H1 (cell line): ENCODE measurements around the gene OLA1. TPM values are rescaled to one million over a fixed set of nuclear protein-coding genes. Genes with fewer than 3 reads are reported as not detected.

Experiments used
- CTCF ChIA-PET: fragments of 300-600 bp; sonication (Branson Sonifier 250); formaldehyde crosslinking; loops from one replicate; lab custom pipeline; 2021; ENCODE audit not compliant: partially characterized antibody; lab: Charles Lee
- POLR2A ChIA-PET: fragments of 300-600 bp; sonication (Branson Sonifier 250); formaldehyde crosslinking; loops from one replicate; lab custom pipeline; 2021; ENCODE audit warnings: inconsistent platforms; ENCODE audit not compliant: partially characterized antibody; lab: Charles Lee
- DNase-seq, 2 experiments: peaks; one replicate each; pipeline versions ENCODE4 v3.0.0 to v3.0.0-alpha.2; 2010 to 2022; ENCODE audit warnings: low spot score in 2 of 2, low read depth in 1 of 2, mixed read lengths in 1 of 2
- FAIRE-seq: peaks from 2 replicates; lab custom pipeline; 2011; peaks lifted over from hg19 to GRCh38; lab: Jason Lieb, UNC
- H2AFZ ChIP-seq: 2 replicates; pipeline ENCODE4 v1.8.1; 2012; ENCODE audit warnings: low read length, inconsistent platforms
- H2AK5ac ChIP-seq: 2 replicates; pipeline ENCODE4 v1.6.1; 2013; ENCODE audit warnings: low read depth, low read length
- H2BK120ac ChIP-seq: replicated peaks from 2 replicates; pipeline ENCODE3; 2013; ENCODE audit warnings: low read depth, low read length, inconsistent platforms
- H2BK12ac ChIP-seq: 2 replicates; pipeline ENCODE4 v1.6.1; 2013; ENCODE audit warnings: low read depth, low read length
- H2BK15ac ChIP-seq: 2 replicates; pipeline ENCODE4 v1.6.1; 2013; ENCODE audit warnings: low read length
- H2BK20ac ChIP-seq: 2 replicates; pipeline ENCODE4 v1.6.1; 2013; ENCODE audit warnings: low read length
- H2BK5ac ChIP-seq: 2 replicates; pipeline ENCODE4 v1.6.1; 2013; ENCODE audit warnings: low read depth, low read length
- H3K14ac ChIP-seq: 2 replicates; pipeline ENCODE4 v1.6.1; 2013; ENCODE audit warnings: inconsistent platforms; ENCODE audit not compliant: insufficient read length
- H3K18ac ChIP-seq: 2 replicates; pipeline ENCODE4 v1.6.1; 2013; ENCODE audit warnings: low read length; ENCODE audit errors: extremely low read depth
- H3K23ac ChIP-seq: 2 replicates; pipeline ENCODE4 v1.6.1; 2013; ENCODE audit warnings: inconsistent platforms; ENCODE audit not compliant: insufficient read length
- H3K23me2 ChIP-seq: 2 replicates; pipeline ENCODE4 v1.6.1; 2013; ENCODE audit warnings: low read depth, low read length
- H3K27ac ChIP-seq: 2 replicates; pipeline ENCODE4 v1.6.1; 2011; ENCODE audit warnings: low read depth, low read length, inconsistent platforms
- H3K27me3 ChIP-seq, 4 experiments: replicated peaks in 1 of 4; 1 replicate in 1 of 4; 2 replicates in 3 of 4; pipeline versions ENCODE4 v1.6.1 to v1.8.1; 2011 to 2013; ENCODE audit warnings: low read length in 3 of 4, mild to moderate bottlenecking in 3 of 4, inconsistent platforms in 2 of 4, mixed read lengths in 2 of 4, moderate library complexity in 1 of 4; ENCODE audit not compliant: control insufficient read depth in 3 of 4, insufficient read depth in 3 of 4; ENCODE audit errors: extremely low read depth in 1 of 4
- H3K36me3 ChIP-seq, 4 experiments: 2 replicates each; pipeline versions ENCODE4 v1.6.1 to v1.8.1; 2011 to 2013; ENCODE audit warnings: mild to moderate bottlenecking in 4 of 4, low read length in 3 of 4, moderate library complexity in 2 of 4, control low read depth in 1 of 4, inconsistent platforms in 1 of 4; ENCODE audit not compliant: insufficient read depth in 4 of 4, control insufficient read depth in 2 of 4
- H3K4ac ChIP-seq: replicated peaks from 2 replicates; pipeline ENCODE3; 2013; ENCODE audit warnings: low read length, low read depth, mixed read lengths, inconsistent platforms; ENCODE audit not compliant: insufficient read length
- H3K4me1 ChIP-seq, 4 experiments: replicated peaks in 1 of 4; 1 replicate in 1 of 4; 2 replicates in 3 of 4; pipeline versions ENCODE4 v1.6.1 to v1.8.1; 2011 to 2013; ENCODE audit warnings: low read length in 3 of 4, inconsistent platforms in 2 of 4, mixed read lengths in 1 of 4; ENCODE audit not compliant: insufficient read depth in 4 of 4, control insufficient read depth in 3 of 4
- H3K4me2 ChIP-seq, 2 experiments: 2 replicates each; pipeline versions ENCODE4 v1.6.1 to v1.8.1; 2011 to 2013; ENCODE audit warnings: low read depth in 2 of 2, low read length in 2 of 2, control low read depth in 1 of 2, inconsistent platforms in 1 of 2, mild to moderate bottlenecking in 1 of 2; ENCODE audit not compliant: insufficient read depth in 1 of 2
- H3K4me3 ChIP-seq, 4 experiments: fragments of 200-600, 300-600 bp in 1 of 4; sonication (generic), shearing (Covaris generic), sonication (Bioruptor Twin) in 1 of 4; 2 replicates each; pipeline versions ENCODE4 v1.5.1 to v1.8.1; 2011 to 2016; ENCODE audit warnings: low read length in 4 of 4, low read depth in 3 of 4, control low read depth in 2 of 4, inconsistent platforms in 2 of 4, mild to moderate bottlenecking in 2 of 4, mixed read lengths in 1 of 4, moderate library complexity in 1 of 4; ENCODE audit not compliant: insufficient read depth in 2 of 4; ENCODE audit errors: extremely low read depth in 1 of 4
- H3K56ac ChIP-seq: replicated peaks from 2 replicates; pipeline ENCODE3; 2013; ENCODE audit warnings: low read depth, mild to moderate bottlenecking, mixed read lengths, low read length, inconsistent platforms; ENCODE audit not compliant: insufficient read length
- H3K79me1 ChIP-seq: 2 replicates; pipeline ENCODE4 v1.6.1; 2013; ENCODE audit warnings: low read depth, low read length, control low read depth
- H3K79me2 ChIP-seq, 2 experiments: 2 replicates each; pipeline versions ENCODE4 v1.6.1 to v1.8.1; 2012 to 2013; ENCODE audit warnings: low read length in 2 of 2, mild to moderate bottlenecking in 2 of 2, inconsistent platforms in 1 of 2; ENCODE audit not compliant: insufficient read depth in 2 of 2, control insufficient read depth in 1 of 2
- H3K9ac ChIP-seq, 4 experiments: replicated peaks in 1 of 4; 1 replicate in 1 of 4; 2 replicates in 3 of 4; pipeline versions ENCODE4 v1.6.1 to v1.8.1; 2011 to 2013; ENCODE audit warnings: low read depth in 3 of 4, low read length in 3 of 4, control low read depth in 2 of 4, mild to moderate bottlenecking in 2 of 4, moderate library complexity in 2 of 4, inconsistent platforms in 1 of 4; ENCODE audit errors: extremely low read depth in 1 of 4
- H3K9me3 ChIP-seq, 2 experiments: 2 replicates each; pipeline versions ENCODE4 v1.6.1 to v1.8.1; 2012 to 2013; ENCODE audit warnings: mild to moderate bottlenecking in 2 of 2, moderate library complexity in 2 of 2, control low read depth in 1 of 2, inconsistent platforms in 1 of 2, low read depth in 1 of 2, low read length in 1 of 2, mixed read lengths in 1 of 2; ENCODE audit not compliant: insufficient read depth in 2 of 2
- H4K20me1 ChIP-seq, 2 experiments: replicated peaks in 1 of 2; 2 replicates each; pipeline versions ENCODE3 to v1.8.1; 2011 to 2013; ENCODE audit warnings: inconsistent platforms in 2 of 2, low read length in 2 of 2, mild to moderate bottlenecking in 1 of 2; ENCODE audit not compliant: insufficient read depth in 2 of 2, control insufficient read depth in 1 of 2
- H4K5ac ChIP-seq: 2 replicates; pipeline ENCODE4 v1.6.1; 2013; ENCODE audit warnings: low read length, low read depth, mixed read lengths, inconsistent platforms; ENCODE audit not compliant: insufficient read length
- H4K8ac ChIP-seq: 2 replicates; pipeline ENCODE4 v1.8.0; 2013; ENCODE audit warnings: mild to moderate bottlenecking, moderate library complexity, low read length, inconsistent platforms; ENCODE audit not compliant: insufficient read depth; ENCODE audit errors: extremely low read depth
- H4K91ac ChIP-seq: replicated peaks from 2 replicates; pipeline ENCODE3; 2013; ENCODE audit warnings: low read length, mixed read lengths, inconsistent platforms; ENCODE audit not compliant: insufficient read length
- GABPA ChIP-seq: IDR thresholded peaks from 2 replicates; pipeline ENCODE4 v1.6.1; 2011; ENCODE audit warnings: mild to moderate bottlenecking, low read length, moderate library complexity, borderline replicate concordance; ENCODE audit not compliant: insufficient read depth
- JUN ChIP-seq: IDR thresholded peaks from 2 replicates; pipeline ENCODE4 v1.6.1; 2011; ENCODE audit warnings: low read depth, mild to moderate bottlenecking, improper control_type of control experiment, low read length
- POLR2AphosphoS5 ChIP-seq: IDR thresholded peaks from 2 replicates; pipeline ENCODE4 v1.6.1; 2011; ENCODE audit warnings: low read depth, low read length
- SIX5 ChIP-seq: IDR thresholded peaks from 2 replicates; pipeline ENCODE4 v1.6.1; 2011; ENCODE audit warnings: mild to moderate bottlenecking, low read depth, low read length
- SP2 ChIP-seq: IDR thresholded peaks from 2 replicates; pipeline ENCODE4 v1.6.1; 2012; ENCODE audit warnings: mild to moderate bottlenecking, low read length, inconsistent platforms
- TAF1 ChIP-seq: IDR thresholded peaks from 2 replicates; pipeline ENCODE4 v1.6.1; 2011; ENCODE audit warnings: mild to moderate bottlenecking, low read depth, low read length
- YY1 ChIP-seq: IDR thresholded peaks from 2 replicates; pipeline ENCODE4 v1.6.1; 2011; ENCODE audit warnings: low read depth, mild to moderate bottlenecking, low read length
- ZNF274 ChIP-seq: IDR thresholded peaks from 2 replicates; pipeline ENCODE4 v1.7.0; 2012; ENCODE audit warnings: low read length, borderline replicate concordance; ENCODE audit errors: extremely low read depth
- WGBS, 2 experiments: shearing (Covaris generic) in 1 of 2; methylation state at CpG; one replicate each; pipeline versions ENCODE4 v1.1.6 to v1.1.7; 2013 to 2015; ENCODE audit warnings: low lambda C conversion rate in 2 of 2, mixed read lengths in 2 of 2, inconsistent platforms in 1 of 2, low coverage in 1 of 2, missing lambda C conversion rate in 1 of 2; ENCODE audit not compliant: insufficient replicate concordance in 2 of 2, insufficient coverage in 1 of 2, insufficient read length in 1 of 2; ENCODE audit errors: extremely low coverage in 1 of 2, missing lambda C conversion rate in 1 of 2; 5-methylcytosine and 5-hydroxymethylcytosine counted together
- polyA plus RNA-seq, 7 experiments: library from polyadenylated mRNA; depleted of rRNA in 3 of 7; stranded (reverse) in 5 of 7; unstranded in 2 of 7; fragments of >200 nt in 5 of 7; fragments of 200-250 nt in 2 of 7; gene quantifications; 1 replicate in 5 of 7; 2 replicates in 1 of 7; 4 replicates in 1 of 7; pipeline versions ENCODE4 v1.2.1 to v1.2.3, GENCODE V29; 2011 to 2013; ENCODE audit warnings: missing spikeins in 2 of 7, mixed read lengths in 2 of 7
- total RNA-seq: library from RNA; stranded (reverse); fragmentation: NEBNext Ultra II Directional; extraction: Animal tissue kit (Norgen Biotek cat#: 25700); gene quantifications from 2 replicates; pipeline ENCODE4 v1.2.1, GENCODE V29; 2021
- TF ChIP-seq, protein P1 (sequence below): IDR thresholded peaks from 2 replicates; pipeline ENCODE4 v1.6.1; 2012; ENCODE audit warnings: inconsistent platforms
- TF ChIP-seq, protein P2 (sequence below): IDR thresholded peaks from 2 replicates; pipeline ENCODE4 v1.6.1; 2011; ENCODE audit warnings: low read depth, mild to moderate bottlenecking, low read length; ENCODE audit not compliant: insufficient read depth

OLA1 gene
- total and polyA plus RNA-seq, 2 of the 8 experiments (the other 6 are each of a cell fraction or from before 2014, with no cell fraction given) = 39.3 to 158 TPM

DNA sequence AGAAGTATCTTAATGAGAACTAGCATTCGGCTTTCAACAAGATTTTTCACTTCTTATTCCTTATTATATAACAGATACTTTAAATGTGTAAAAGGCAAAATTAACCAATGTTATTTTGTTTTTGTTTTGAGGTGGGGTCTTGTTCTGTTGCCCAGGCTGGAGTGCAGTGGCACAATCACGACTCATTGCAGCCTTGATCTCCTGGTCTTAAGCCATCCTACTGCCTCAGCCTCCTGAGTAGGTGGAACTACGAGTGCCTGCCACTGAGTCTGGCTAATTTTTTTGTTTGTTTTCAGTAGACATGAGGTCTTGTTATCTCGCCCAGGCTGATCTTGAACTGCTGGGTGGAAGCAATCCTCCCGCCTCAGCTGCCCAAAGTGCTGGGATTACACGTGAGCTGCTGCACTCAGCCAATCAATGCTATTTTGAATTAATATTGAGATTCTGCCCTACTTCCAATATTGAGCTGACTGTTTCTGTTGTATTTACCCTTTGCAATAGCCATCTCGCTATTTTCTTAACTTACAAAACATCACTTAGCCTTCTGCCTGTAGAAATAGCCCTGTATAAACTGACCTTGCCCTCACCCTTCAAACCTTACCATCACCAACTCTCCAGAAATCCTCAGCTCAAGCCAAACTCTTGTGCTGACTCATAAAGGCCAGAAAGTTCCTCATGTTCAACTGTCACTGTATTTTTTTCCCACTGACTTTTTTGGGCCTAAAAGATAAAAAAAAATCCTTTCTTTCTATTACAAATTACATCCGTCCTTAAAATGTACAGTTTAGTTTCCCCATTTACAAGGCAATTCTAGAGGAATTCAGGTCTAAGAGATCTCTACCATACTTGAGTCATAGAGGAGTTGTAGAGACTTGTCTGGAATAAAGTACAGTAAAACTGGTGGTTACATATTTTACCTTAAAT is 94.3 kb downstream of the OLA1 start:
- no peak overlapping the region for H3K27ac ChIP-seq
- no peaks in the 10 kb centered on the region; a peak in 1 of 8 replicates for H3K36me3 ChIP-seq
- H3K23me2 ChIP-seq = no peaks in the 10 kb centered on the region
- no peak overlapping the region for H3K4ac ChIP-seq
- H2BK15ac ChIP-seq = no peak overlapping the region
- H3K9me3 ChIP-seq = no peaks in the 10 kb centered on the region
- H2BK120ac ChIP-seq = no peak overlapping the region
- H3K14ac ChIP-seq = no peak overlapping the region
- H4K20me1 ChIP-seq = peaks cover 0 to 1% of the 10 kb centered on the region in 2 experiments
- H2BK20ac ChIP-seq = no peak overlapping the region
- DNase-seq (no peak), FAIRE-seq (no peak)
- no peak overlapping the region for H2BK12ac ChIP-seq
- no peak overlapping the region for H3K18ac ChIP-seq
- 86% methylated on average over 8 of the region's 8 CpGs; no CpG with 5 or more reads in 1 of the 2 experiments for WGBS, 2 experiments
- no peaks in the 10 kb centered on the region for H3K4me1 ChIP-seq
- no peaks in the 10 kb centered on the region for H3K27me3 ChIP-seq
- H3K79me1 ChIP-seq = no peaks in the 10 kb centered on the region; the same call in 1 of the 2 replicates
- no peak overlapping the region for H3K9ac ChIP-seq
- CTCF ChIA-PET = interaction anchor here (2.8 to 4.6 kb wide), 3 partner anchors 9 to 190 kb away, joined by 11 to 19 read pairs (median 14); no protein-coding TSS in a partner anchor
- no peak overlapping the region for H3K23ac ChIP-seq
- no peak overlapping the region for H2AK5ac ChIP-seq
- TF ChIP-seq SIX5 = no peak
- TF ChIP-seq POLR2AphosphoS5 = no peak
- no peak for TF ChIP-seq JUN
- TF ChIP-seq YY1 = no peak
- no peak for TF ChIP-seq GABPA
- TF ChIP-seq ZNF274 = no peak
- TF ChIP-seq, protein P1, sequence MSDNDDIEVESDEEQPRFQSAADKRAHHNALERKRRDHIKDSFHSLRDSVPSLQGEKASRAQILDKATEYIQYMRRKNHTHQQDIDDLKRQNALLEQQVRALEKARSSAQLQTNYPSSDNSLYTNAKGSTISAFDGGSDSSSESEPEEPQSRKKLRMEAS = no peak
- TF ChIP-seq SP2 = no peak
- TF ChIP-seq TAF1 = no peak
- TF ChIP-seq, protein P2, sequence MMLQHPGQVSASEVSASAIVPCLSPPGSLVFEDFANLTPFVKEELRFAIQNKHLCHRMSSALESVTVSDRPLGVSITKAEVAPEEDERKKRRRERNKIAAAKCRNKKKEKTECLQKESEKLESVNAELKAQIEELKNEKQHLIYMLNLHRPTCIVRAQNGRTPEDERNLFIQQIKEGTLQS = no peak
- H2BK5ac ChIP-seq = no peak overlapping the region
- no peak overlapping the region for H4K5ac ChIP-seq
- POLR2A ChIA-PET = no interaction called here
- H3K4me2 ChIP-seq = no peak overlapping the region
- peak overlapping the region; percentile 57; the same call in 1 of the 2 replicates for H4K8ac ChIP-seq
- no peak overlapping the region for H4K91ac ChIP-seq
- no peak overlapping the region for H2AFZ ChIP-seq
- H3K56ac ChIP-seq = no peak overlapping the region
- H3K4me3 ChIP-seq = no peak overlapping the region
- H3K79me2 ChIP-seq = peaks cover 0 to 2% of the 10 kb centered on the region in 2 experiments; a peak in 1 of 4 replicates
